Measurements from ENCODE around the gene ZNF782. TPM values are rescaled to one million over a fixed set of nuclear protein-coding genes. Genes with fewer than 3 reads are reported as not detected.
"Not testable (repeated sequence)": the region's sequence is repeated elsewhere in the genome, so short reads cannot be mapped to it uniquely, and the experiment has no call there.

Gene ZNF782
- total RNA-seq, 5 donors from 2014 or later (not counting 1 experiment from before 2014, with no cell fraction given) = 8.8 to 16.2 (median 9.5) TPM

- Histone ChIP-seq H3K4me3 (ENCODE audit: control insufficient read depth in 1 of 2, extremely low read depth in 1 of 2, low read length in 1 of 2) (no peak overlapping the region), H3K36me3 (ENCODE audit: control insufficient read depth in 2 of 2, extremely low read depth in 1 of 2, insufficient read depth in 1 of 2, low read length in 1 of 2) (no peaks in the 10 kb centered on the region), H3K27me3 (replicated peaks in 1 of 2; ENCODE audit: control insufficient read depth in 2 of 2, extremely low read depth in 1 of 2, insufficient read depth in 2 of 2, low read length in 1 of 2) (peaks cover 0 to 9% of the 10 kb centered on the region in 2 experiments), H3K4me1 (ENCODE audit: control insufficient read depth in 1 of 2, extremely low read depth in 1 of 2, insufficient read depth in 2 of 2, low read length in 2 of 2) (no peaks in the 10 kb centered on the region), H3K27ac (ENCODE audit: low read length) (no peak overlapping the region), H3K9me3 (no peaks in the 10 kb centered on the region)
- no peaks in the 10 kb centered on the region for H3K4me1 Mint-ChIP-seq
- H3K9me3 Mint-ChIP-seq = peaks cover 2 to 7% (median 6%) of the 10 kb centered on the region in 3 donors
- CTCF ChIA-PET = interaction anchor here (0.6 to 1.5 kb wide), 2 partner anchors 12 to 542 kb away, joined by 4 to 5 read pairs; no protein-coding TSS in a partner anchor
- POLR2A ChIA-PET = no interaction called here
- ATAC-seq (replicated peaks in 1 of 4) = no peak
- H3K36me3 Mint-ChIP-seq = peaks cover 5% of the 10 kb centered on the region
- H3K4me3 Mint-ChIP-seq = no peak overlapping the region
- peaks cover 4 to 11% of the 10 kb centered on the region in 2 donors for H3K27me3 Mint-ChIP-seq
- 100% methylated on average over 1 of the region's 5 CpGs for WGBS (ENCODE audit: insufficient coverage)
- DNase-seq = no peak
- no peak overlapping the region for H3K27ac Mint-ChIP-seq
These were observed 14.4 kb upstream of the ZNF782 start for GRCh38 chr9:96868709-96869108.

GRCh38 chr9:96867079-96867804, 12.9 kb upstream of the ZNF782 start:
- Mint-ChIP-seq H3K27me3 (peaks cover 0 to 8% of the 10 kb centered on the region in 2 donors), H3K4me3 (no peak overlapping the region), H3K36me3 (peaks cover 5% of the 10 kb centered on the region), H3K27ac (no peak overlapping the region), H3K4me1 (no peaks in the 10 kb centered on the region), H3K9me3 (peaks cover 2 to 7% (median 6%) of the 10 kb centered on the region in 3 donors)
- ChIA-PET CTCF (no interaction called here), POLR2A (no interaction called here)
- Histone ChIP-seq H3K4me1 (ENCODE audit: control insufficient read depth in 1 of 2, extremely low read depth in 1 of 2, insufficient read depth in 2 of 2, low read length in 2 of 2) (no peaks in the 10 kb centered on the region), H3K9me3 (no peaks in the 10 kb centered on the region), H3K27ac (ENCODE audit: low read length) (no peak overlapping the region), H3K4me3 (ENCODE audit: control insufficient read depth in 1 of 2, extremely low read depth in 1 of 2, low read length in 1 of 2) (no peak overlapping the region), H3K27me3 (replicated peaks in 1 of 2; ENCODE audit: control insufficient read depth in 2 of 2, extremely low read depth in 1 of 2, insufficient read depth in 2 of 2, low read length in 1 of 2) (peaks cover 0 to 5% of the 10 kb centered on the region in 2 experiments), H3K36me3 (ENCODE audit: control insufficient read depth in 2 of 2, extremely low read depth in 1 of 2, insufficient read depth in 1 of 2, low read length in 1 of 2) (no peaks in the 10 kb centered on the region)
- no peak for ATAC-seq (replicated peaks in 1 of 4)
- 89% methylated on average over 6 of the region's 7 CpGs for WGBS (ENCODE audit: insufficient coverage)
- DNase-seq = no peak

GRCh38 chr9:96865240-96865639, 10.9 kb upstream of the ZNF782 start:
- DNase-seq; ATAC-seq (replicated peaks in 1 of 4); H3K27me3 Mint-ChIP-seq; H3K27ac Mint-ChIP-seq; H3K27me3 ChIP-seq (replicated peaks in 1 of 2; ENCODE audit: control insufficient read depth in 2 of 2, extremely low read depth in 1 of 2, insufficient read depth in 2 of 2, low read length in 1 of 2); H3K36me3 Mint-ChIP-seq; H3K9me3 Mint-ChIP-seq; H3K36me3 ChIP-seq (ENCODE audit: control insufficient read depth in 2 of 2, extremely low read depth in 1 of 2, insufficient read depth in 1 of 2, low read length in 1 of 2); H3K27ac ChIP-seq (ENCODE audit: low read length); H3K9me3 ChIP-seq; H3K4me3 Mint-ChIP-seq; H3K4me1 ChIP-seq (ENCODE audit: control insufficient read depth in 1 of 2, extremely low read depth in 1 of 2, insufficient read depth in 2 of 2, low read length in 2 of 2); H3K4me3 ChIP-seq (ENCODE audit: control insufficient read depth in 1 of 2, extremely low read depth in 1 of 2, low read length in 1 of 2); H3K4me1 Mint-ChIP-seq: not testable (repeated sequence)
- 92% methylated on average over 1 of the region's 2 CpGs for WGBS (ENCODE audit: insufficient coverage)
- CTCF ChIA-PET = interaction anchor here in 1 of 2 donors (0.7 kb wide), 1 partner anchor 80 kb away, joined by 4 read pairs; no protein-coding TSS in a partner anchor
- POLR2A ChIA-PET = interaction anchor here in 1 of 2 donors (0.6 kb wide), 1 partner anchor 11 kb away, joined by 7 read pairs; the partner anchor contains the start of gene ZNF782

GRCh38 chr9:96859461-96860198, 5.3 kb upstream of the ZNF782 start:
- ChIA-PET CTCF (interaction anchor here (0.6 to 1.3 kb wide), 4 partner anchors 14 to 1679 kb away, joined by 3 read pairs; no protein-coding TSS in a partner anchor), POLR2A (no interaction called here)
- ATAC-seq (replicated peaks in 1 of 4) = no peak
- Histone ChIP-seq H3K9me3 (no peaks in the 10 kb centered on the region), H3K4me3 (ENCODE audit: control insufficient read depth in 1 of 2, extremely low read depth in 1 of 2, low read length in 1 of 2) (no peak overlapping the region), H3K27ac (ENCODE audit: low read length) (no peak overlapping the region), H3K36me3 (ENCODE audit: control insufficient read depth in 2 of 2, extremely low read depth in 1 of 2, insufficient read depth in 1 of 2, low read length in 1 of 2) (no peaks in the 10 kb centered on the region), H3K27me3 (replicated peaks in 1 of 2; ENCODE audit: control insufficient read depth in 2 of 2, extremely low read depth in 1 of 2, insufficient read depth in 2 of 2, low read length in 1 of 2) (no peaks in the 10 kb centered on the region), H3K4me1 (ENCODE audit: control insufficient read depth in 1 of 2, extremely low read depth in 1 of 2, insufficient read depth in 2 of 2, low read length in 2 of 2) (peaks cover 0 to 3% of the 10 kb centered on the region in 2 experiments)
- WGBS (ENCODE audit: insufficient coverage) = 90% methylated on average over 8 of the region's 8 CpGs
- Mint-ChIP-seq H3K4me1 (peaks cover 6 to 9% (median 7%) of the 10 kb centered on the region in 3 donors), H3K4me3 (no peak overlapping the region), H3K27me3 (no peaks in the 10 kb centered on the region), H3K9me3 (no peaks in the 10 kb centered on the region), H3K27ac (no peak overlapping the region), H3K36me3 (peaks cover 3% of the 10 kb centered on the region)
- no peak for DNase-seq

- no peaks in the 10 kb centered on the region for H3K9me3 ChIP-seq
- 71% methylated on average over 4 of the region's 8 CpGs for WGBS (ENCODE audit: insufficient coverage)
- H3K36me3 ChIP-seq (ENCODE audit: control insufficient read depth in 2 of 2, extremely low read depth in 1 of 2, insufficient read depth in 1 of 2, low read length in 1 of 2) = no peaks in the 10 kb centered on the region
- no peak overlapping the region for H3K4me3 ChIP-seq (ENCODE audit: control insufficient read depth in 1 of 2, extremely low read depth in 1 of 2, low read length in 1 of 2)
- H3K4me1 ChIP-seq (ENCODE audit: control insufficient read depth in 1 of 2, extremely low read depth in 1 of 2, insufficient read depth in 2 of 2, low read length in 2 of 2) = peaks cover 0 to 4% of the 10 kb centered on the region in 2 experiments
- ATAC-seq (replicated peaks in 1 of 4) (no peak), DNase-seq (no peak)
- Mint-ChIP-seq H3K27me3 (no peaks in the 10 kb centered on the region), H3K4me1 (peaks cover 12 to 15% (median 12%) of the 10 kb centered on the region in 3 donors), H3K9me3 (no peaks in the 10 kb centered on the region), H3K36me3 (peaks cover 3% of the 10 kb centered on the region), H3K27ac (no peak overlapping the region), H3K4me3 (no peak overlapping the region)
- ChIA-PET POLR2A (no interaction called here), CTCF (interaction anchor here (0.5 to 3.5 kb wide), 4 partner anchors 15 to 740 kb away, joined by 3 to 22 read pairs (median 6); no protein-coding TSS in a partner anchor)
- H3K27ac ChIP-seq (ENCODE audit: low read length) = no peak overlapping the region
- H3K27me3 ChIP-seq (replicated peaks in 1 of 2; ENCODE audit: control insufficient read depth in 2 of 2, extremely low read depth in 1 of 2, insufficient read depth in 2 of 2, low read length in 1 of 2) = no peaks in the 10 kb centered on the region
These were observed 4.4 kb upstream of the ZNF782 start for GRCh38 chr9:96858670-96859069.

GRCh38 chr9:96858018-96858573, 3.8 kb upstream of the ZNF782 start:
- no peak overlapping the region for H3K4me3 Mint-ChIP-seq
- no peak overlapping the region for H3K27ac Mint-ChIP-seq
- WGBS (ENCODE audit: insufficient coverage) = no CpG with 5 or more reads among the region's 2 CpGs
- ChIA-PET CTCF (interaction anchor here (0.5 to 3.5 kb wide), 9 partner anchors 16 to 756 kb away, joined by 3 to 22 read pairs (median 9); no protein-coding TSS in a partner anchor), POLR2A (no interaction called here)
- no peaks in the 10 kb centered on the region for H3K27me3 ChIP-seq (replicated peaks in 1 of 2; ENCODE audit: control insufficient read depth in 2 of 2, extremely low read depth in 1 of 2, insufficient read depth in 2 of 2, low read length in 1 of 2)
- H3K9me3 Mint-ChIP-seq = no peaks in the 10 kb centered on the region
- no peak overlapping the region for H3K27ac ChIP-seq (ENCODE audit: low read length)
- H3K36me3 Mint-ChIP-seq = peaks cover 3% of the 10 kb centered on the region
- no peaks in the 10 kb centered on the region for H3K9me3 ChIP-seq
- H3K27me3 Mint-ChIP-seq = no peaks in the 10 kb centered on the region
- H3K4me1 ChIP-seq (ENCODE audit: control insufficient read depth in 1 of 2, extremely low read depth in 1 of 2, insufficient read depth in 2 of 2, low read length in 2 of 2) = peaks cover 4 to 9% of the 10 kb centered on the region in 2 experiments
- ATAC-seq (replicated peaks in 1 of 4) (no peak), DNase-seq (no peak)
- no peaks in the 10 kb centered on the region for H3K36me3 ChIP-seq (ENCODE audit: control insufficient read depth in 2 of 2, extremely low read depth in 1 of 2, insufficient read depth in 1 of 2, low read length in 1 of 2)
- H3K4me3 ChIP-seq (ENCODE audit: control insufficient read depth in 1 of 2, extremely low read depth in 1 of 2, low read length in 1 of 2) = no peak overlapping the region
- peaks cover 16 to 21% (median 18%) of the 10 kb centered on the region in 3 donors for H3K4me1 Mint-ChIP-seq

Data from T-cell (primary cell).